ENCODE data around the gene CCNY.

The CCNY gene

GRCh38 chr10:35576730-35577129 is 240.4 kb downstream of the CCNY start:
- TF ChIP-seq, protein P1, sequence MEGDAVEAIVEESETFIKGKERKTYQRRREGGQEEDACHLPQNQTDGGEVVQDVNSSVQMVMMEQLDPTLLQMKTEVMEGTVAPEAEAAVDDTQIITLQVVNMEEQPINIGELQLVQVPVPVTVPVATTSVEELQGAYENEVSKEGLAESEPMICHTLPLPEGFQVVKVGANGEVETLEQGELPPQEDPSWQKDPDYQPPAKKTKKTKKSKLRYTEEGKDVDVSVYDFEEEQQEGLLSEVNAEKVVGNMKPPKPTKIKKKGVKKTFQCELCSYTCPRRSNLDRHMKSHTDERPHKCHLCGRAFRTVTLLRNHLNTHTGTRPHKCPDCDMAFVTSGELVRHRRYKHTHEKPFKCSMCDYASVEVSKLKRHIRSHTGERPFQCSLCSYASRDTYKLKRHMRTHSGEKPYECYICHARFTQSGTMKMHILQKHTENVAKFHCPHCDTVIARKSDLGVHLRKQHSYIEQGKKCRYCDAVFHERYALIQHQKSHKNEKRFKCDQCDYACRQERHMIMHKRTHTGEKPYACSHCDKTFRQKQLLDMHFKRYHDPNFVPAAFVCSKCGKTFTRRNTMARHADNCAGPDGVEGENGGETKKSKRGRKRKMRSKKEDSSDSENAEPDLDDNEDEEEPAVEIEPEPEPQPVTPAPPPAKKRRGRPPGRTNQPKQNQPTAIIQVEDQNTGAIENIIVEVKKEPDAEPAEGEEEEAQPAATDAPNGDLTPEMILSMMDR (IDR thresholded peaks at IDR 0.05) = no peak
- Histone ChIP-seq H3K36me3 (peaks cover 26% of the 10 kb centered on the region), H3K27ac (no peak overlapping the region), H3K4me3 (ENCODE audit: low read depth in 1 of 2, low read length in 1 of 2) (no peak overlapping the region), H3K27me3 (peaks cover 12% of the 10 kb centered on the region), H3K9me3 (no peaks in the 10 kb centered on the region), H3K4me1 (ENCODE audit: control insufficient read depth in 1 of 2, insufficient read depth in 1 of 2, low read depth in 1 of 2, low read length in 1 of 2) (no peaks in the 10 kb centered on the region)

- Histone ChIP-seq H3K27me3 (peaks cover 12% of the 10 kb centered on the region), H3K4me1 (ENCODE audit: control insufficient read depth in 1 of 2, insufficient read depth in 1 of 2, low read depth in 1 of 2, low read length in 1 of 2) (no peaks in the 10 kb centered on the region), H3K4me3 (ENCODE audit: low read depth in 1 of 2, low read length in 1 of 2) (no peak overlapping the region), H3K9me3 (no peaks in the 10 kb centered on the region), H3K27ac (no peak overlapping the region), H3K36me3 (peaks cover 26% of the 10 kb centered on the region)
- TF ChIP-seq, protein P1 (IDR thresholded peaks at IDR 0.05) = no peak
These were observed 241.8 kb downstream of the CCNY start for GRCh38 chr10:35577926-35578617.

DNA sequence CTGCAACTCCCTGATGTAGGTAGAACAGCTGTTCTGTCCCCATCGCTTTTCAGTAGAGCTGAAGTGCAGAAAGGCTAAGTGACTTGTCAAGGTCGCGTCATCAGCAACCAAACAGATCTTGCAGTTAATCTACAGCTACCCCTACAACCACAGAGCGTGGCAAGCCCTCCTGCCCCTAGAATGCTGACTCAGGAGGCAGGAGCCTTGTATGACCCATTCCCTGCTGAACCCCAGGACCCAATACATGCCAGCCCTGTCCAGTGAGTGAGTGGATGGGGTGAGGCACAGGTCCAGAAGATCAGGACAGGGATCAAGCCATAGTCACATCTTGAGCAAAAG is 242.3 kb downstream of the CCNY start:
- H3K27me3 ChIP-seq = peaks cover 12% of the 10 kb centered on the region
- peaks cover 21% of the 10 kb centered on the region for H3K36me3 ChIP-seq
- H3K9me3 ChIP-seq = no peaks in the 10 kb centered on the region
- H3K4me3 ChIP-seq (ENCODE audit: low read depth in 1 of 2, low read length in 1 of 2) = no peak overlapping the region
- no peaks in the 10 kb centered on the region for H3K4me1 ChIP-seq (ENCODE audit: control insufficient read depth in 1 of 2, insufficient read depth in 1 of 2, low read depth in 1 of 2, low read length in 1 of 2)
- H3K27ac ChIP-seq = no peak overlapping the region
- TF ChIP-seq, protein P1 (IDR thresholded peaks at IDR 0.05) = no peak

DNA sequence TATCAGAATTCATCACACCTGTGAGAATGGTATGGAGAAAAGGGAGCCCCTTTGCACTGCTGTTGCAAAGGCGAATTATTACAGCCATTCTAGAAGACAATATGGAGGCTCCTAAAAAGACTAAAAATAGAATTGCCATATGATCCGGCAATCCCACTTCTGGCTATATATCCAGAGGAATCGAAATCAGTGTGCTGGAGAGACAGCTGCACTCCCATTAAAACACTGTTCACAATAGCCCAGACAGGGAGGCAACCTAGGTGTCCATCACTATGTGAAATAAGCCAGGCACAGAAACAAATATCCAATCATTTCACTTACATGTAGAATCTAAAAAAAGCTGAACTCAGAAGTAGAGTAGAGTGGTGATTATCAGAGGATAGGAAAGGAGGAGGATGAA is 242.8 kb downstream of the CCNY start:
- TF ChIP-seq, protein P1 (IDR thresholded peaks at IDR 0.05) = no peak
- H3K4me3 ChIP-seq (ENCODE audit: low read depth in 1 of 2, low read length in 1 of 2) = no peak overlapping the region
- peaks cover 12% of the 10 kb centered on the region for H3K27me3 ChIP-seq
- H3K36me3 ChIP-seq = peaks cover 17% of the 10 kb centered on the region
- H3K9me3 ChIP-seq = no peaks in the 10 kb centered on the region
- no peak overlapping the region for H3K27ac ChIP-seq
- H3K4me1 ChIP-seq (ENCODE audit: control insufficient read depth in 1 of 2, insufficient read depth in 1 of 2, low read depth in 1 of 2, low read length in 1 of 2) = peaks cover 2 to 5% of the 10 kb centered on the region in 2 experiments

DNA sequence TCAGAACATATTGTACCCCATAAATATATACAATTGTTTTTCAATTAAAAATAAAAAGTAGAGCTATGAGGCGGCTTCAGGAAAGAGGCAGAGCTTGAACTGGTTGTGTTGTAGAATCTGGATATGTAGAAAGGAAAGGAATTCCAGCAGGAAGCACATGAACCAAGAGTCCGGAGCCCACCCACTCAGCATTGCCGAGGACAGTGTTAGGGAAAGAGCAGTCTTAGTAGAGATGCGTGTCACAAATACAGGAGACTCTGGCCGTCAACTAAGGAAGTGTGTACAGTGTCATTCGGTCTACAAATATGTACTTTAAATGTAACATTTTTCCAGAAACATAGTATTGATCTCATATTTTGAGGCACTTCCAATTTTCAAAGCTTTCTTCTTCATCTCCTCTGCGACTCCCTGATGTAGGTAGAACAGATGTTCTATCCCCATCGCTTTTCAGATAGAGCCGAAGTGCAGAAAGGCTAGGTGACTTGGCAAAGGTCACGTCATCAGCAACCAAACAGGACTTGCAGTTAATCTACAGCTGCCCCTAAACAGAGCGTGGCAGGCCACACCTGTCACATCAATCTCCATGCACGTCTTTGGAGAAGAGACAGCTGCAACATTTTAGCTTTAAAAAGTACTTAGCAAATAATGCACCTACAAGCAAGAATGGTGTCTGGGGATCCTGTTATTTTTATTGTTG is 243.6 kb downstream of the CCNY start:
- H3K27ac ChIP-seq = no peak overlapping the region
- peaks cover 10 to 13% of the 10 kb centered on the region in 2 experiments for H3K4me1 ChIP-seq (ENCODE audit: control insufficient read depth in 1 of 2, insufficient read depth in 1 of 2, low read depth in 1 of 2, low read length in 1 of 2)
- H3K4me3 ChIP-seq (ENCODE audit: low read depth in 1 of 2, low read length in 1 of 2) = no peak overlapping the region
- H3K27me3 ChIP-seq = peaks cover 12% of the 10 kb centered on the region
- H3K9me3 ChIP-seq = no peaks in the 10 kb centered on the region
- TF ChIP-seq, protein P1 (IDR thresholded peaks at IDR 0.05) = no peak
- peaks cover 11% of the 10 kb centered on the region for H3K36me3 ChIP-seq

All from neutrophil (primary cell).